Anterior cingulate cortex (tissue), 58 donors: ENCODE measurements around the gene HDAC11.

Experiments used
- DNase-seq, 58 donors: peaks; one replicate each; lab custom pipeline; 2025; lab: John Stamatoyannopoulos, UW

The HDAC11 gene

GRCh38 chr3:13505147-13506130, 25.3 kb downstream of the HDAC11 start:
- no peak for DNase-seq

- no peak for DNase-seq
These were observed 26.1 kb downstream of the HDAC11 start for GRCh38 chr3:13506239-13506638.

GRCh38 chr3:13506680-13507079, 26.6 kb downstream of the HDAC11 start:
- DNase-seq = no peak

- DNase-seq = no peak
These were observed 27.1 kb downstream of the HDAC11 start for GRCh38 chr3:13507247-13507569.

GRCh38 chr3:13507570-13508339, 27.6 kb downstream of the HDAC11 start:
- DNase-seq = peak in 44 of 58 donors; percentile 16 to 86 (median 50)

GRCh38 chr3:13508496-13508895, 28.4 kb downstream of the HDAC11 start:
- DNase-seq = no peak

GRCh38 chr3:13509059-13509815, 29.1 kb downstream of the HDAC11 start:
- no peak for DNase-seq

GRCh38 chr3:13509816-13510192, 29.7 kb downstream of the HDAC11 start:
- no peak for DNase-seq

GRCh38 chr3:13512451-13512850, 32.3 kb downstream of the HDAC11 start:
- no peak for DNase-seq

GRCh38 chr3:13513051-13513912, 33.2 kb downstream of the HDAC11 start:
- peak in 10 of 58 donors; percentile 12 to 73 (median 34) for DNase-seq

- DNase-seq = no peak
These were observed 33.9 kb downstream of the HDAC11 start for GRCh38 chr3:13513913-13514517.

- DNase-seq = no peak
These were observed 34.7 kb downstream of the HDAC11 start for GRCh38 chr3:13514639-13515435.

- no peak for DNase-seq
These were observed 36.0 kb downstream of the HDAC11 start for GRCh38 chr3:13515786-13516759.

- no peak for DNase-seq
These were observed 36.6 kb downstream of the HDAC11 start for GRCh38 chr3:13516760-13517135.

- no peak for DNase-seq
These were observed 37.3 kb downstream of the HDAC11 start for GRCh38 chr3:13517253-13517977.

- peak in 55 of 58 donors; percentile 16 to 94 (median 76) for DNase-seq
These were observed 38.4 kb downstream of the HDAC11 start for GRCh38 chr3:13518516-13518953.
